Large intestine (tissue), 3 donors: ENCODE results near the gene OTOG. TPM values are rescaled to one million over a fixed set of nuclear protein-coding genes. Genes with fewer than 3 reads are reported as not detected.

Experiments used
- DNase-seq, 2 donors: peaks; one replicate each; pipeline versions ENCODE4 v3.0.0 to v3.0.0-alpha.2; 2013
- H3K27ac ChIP-seq: one replicate; pipeline ENCODE4 v1.5.1; 2013; ENCODE audit warnings: low read length
- H3K27me3 ChIP-seq: 2 replicates; pipeline ENCODE4 v1.6.1; 2013; ENCODE audit warnings: low read length; ENCODE audit not compliant: control insufficient read depth, insufficient read depth
- H3K36me3 ChIP-seq: 2 replicates; pipeline ENCODE4 v1.6.1; 2013; ENCODE audit warnings: low read length; ENCODE audit not compliant: control insufficient read depth, insufficient read depth
- H3K4me1 ChIP-seq: one replicate; pipeline ENCODE4 v1.6.1; 2013; ENCODE audit warnings: low read length; ENCODE audit not compliant: control insufficient read depth, insufficient read depth
- H3K4me3 ChIP-seq: one replicate; pipeline ENCODE4 v1.5.1; 2013; ENCODE audit warnings: low read length
- H3K9me3 ChIP-seq: one replicate; pipeline ENCODE4 v1.6.1; 2013; ENCODE audit warnings: mild to moderate bottlenecking, low read depth, low read length, moderate library complexity; ENCODE audit not compliant: control insufficient read depth
- WGBS: methylation state at CpG from one replicate; pipeline ENCODE4 v1.1.5; 2013; ENCODE audit warnings: low lambda C conversion rate; ENCODE audit not compliant: insufficient coverage; 5-methylcytosine and 5-hydroxymethylcytosine counted together
- polyA plus RNA-seq: library from polyadenylated mRNA; unstranded; fragments of 120-200 nt; gene quantifications from one replicate; pipeline ENCODE4 v1.2.1, GENCODE V29; 2013

OTOG gene
- polyA plus RNA-seq, 1 donor = 0.10 TPM

DNA sequence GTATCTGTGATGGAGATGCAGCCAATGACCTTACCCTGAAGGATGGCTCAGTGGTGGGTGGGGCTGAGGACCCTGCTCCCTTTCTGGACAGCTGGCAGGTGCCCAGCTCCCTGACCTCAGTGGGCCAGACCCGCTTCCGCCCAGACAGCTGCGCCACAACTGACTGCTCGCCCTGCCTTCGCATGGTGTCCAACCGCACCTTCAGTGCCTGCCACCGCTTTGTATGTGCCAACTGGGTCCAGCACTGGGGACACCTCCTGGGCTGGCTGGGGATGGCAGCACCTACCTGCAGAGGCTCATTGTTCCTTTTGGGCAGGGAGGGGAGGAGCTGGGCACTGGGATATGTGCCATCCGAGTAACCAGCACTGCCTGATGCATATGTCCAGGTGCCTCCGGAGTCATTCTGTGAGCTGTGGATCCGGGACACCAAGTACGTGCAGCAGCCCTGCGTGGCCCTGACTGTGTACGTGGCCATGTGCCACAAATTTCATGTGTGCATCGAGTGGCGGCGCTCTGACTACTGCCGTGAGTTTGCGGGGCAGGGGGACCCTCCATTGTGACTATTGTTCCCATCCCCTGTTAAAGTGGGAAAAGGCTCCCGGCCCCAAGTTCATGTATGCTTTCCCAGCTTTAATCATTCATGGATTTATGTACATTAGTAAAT lies 84.8 kb downstream of the OTOG start:
- no peak overlapping the region for H3K4me3 ChIP-seq
- no peak overlapping the region for H3K27ac ChIP-seq
- no peaks in the 10 kb centered on the region for H3K9me3 ChIP-seq
- H3K27me3 ChIP-seq = no peaks in the 10 kb centered on the region
- no CpG with 5 or more reads among the region's 19 CpGs for WGBS
- H3K4me1 ChIP-seq = no peaks in the 10 kb centered on the region
- DNase-seq = no peak
- no peaks in the 10 kb centered on the region for H3K36me3 ChIP-seq

DNA sequence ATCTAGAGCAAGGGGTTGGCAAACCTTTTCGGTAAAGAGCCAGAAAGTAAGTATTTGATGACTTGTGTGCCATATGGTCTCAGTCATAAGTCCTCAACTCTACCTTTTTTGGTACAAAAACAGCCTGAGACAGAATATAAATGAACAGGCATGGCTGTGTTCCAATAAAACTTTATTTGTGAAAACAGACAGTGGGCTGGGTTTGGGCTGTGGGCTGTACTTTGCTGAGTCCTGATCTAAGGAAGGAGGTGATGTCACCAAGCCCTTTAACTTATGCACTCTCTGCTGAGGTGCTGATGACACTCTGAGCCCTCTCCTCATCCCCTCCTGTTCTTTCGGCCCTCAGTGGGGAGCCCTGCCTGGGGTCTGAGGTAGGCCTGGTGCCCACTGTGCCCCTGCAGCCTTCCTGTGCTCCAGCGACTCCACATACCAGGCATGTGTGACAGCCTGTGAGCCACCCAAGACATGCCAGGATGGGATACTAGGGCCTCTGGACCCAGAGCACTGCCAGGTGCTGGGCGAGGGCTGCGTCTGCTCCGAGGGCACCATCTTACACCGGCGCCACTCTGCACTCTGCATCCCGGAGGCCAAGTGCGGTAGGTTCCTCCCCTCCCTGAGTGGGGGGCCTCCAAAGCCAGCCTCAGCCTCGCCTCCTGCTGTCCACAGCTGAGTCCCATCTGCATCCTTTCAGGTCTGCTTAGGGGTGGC lies 86.4 kb downstream of the OTOG start:
- H3K27me3 ChIP-seq = no peaks in the 10 kb centered on the region
- H3K27ac ChIP-seq = no peak overlapping the region
- H3K4me1 ChIP-seq = no peaks in the 10 kb centered on the region
- WGBS = no CpG with 5 or more reads among the region's 11 CpGs
- H3K9me3 ChIP-seq = no peaks in the 10 kb centered on the region
- no peaks in the 10 kb centered on the region for H3K36me3 ChIP-seq
- no peak for DNase-seq
- H3K4me3 ChIP-seq = no peak overlapping the region

DNA sequence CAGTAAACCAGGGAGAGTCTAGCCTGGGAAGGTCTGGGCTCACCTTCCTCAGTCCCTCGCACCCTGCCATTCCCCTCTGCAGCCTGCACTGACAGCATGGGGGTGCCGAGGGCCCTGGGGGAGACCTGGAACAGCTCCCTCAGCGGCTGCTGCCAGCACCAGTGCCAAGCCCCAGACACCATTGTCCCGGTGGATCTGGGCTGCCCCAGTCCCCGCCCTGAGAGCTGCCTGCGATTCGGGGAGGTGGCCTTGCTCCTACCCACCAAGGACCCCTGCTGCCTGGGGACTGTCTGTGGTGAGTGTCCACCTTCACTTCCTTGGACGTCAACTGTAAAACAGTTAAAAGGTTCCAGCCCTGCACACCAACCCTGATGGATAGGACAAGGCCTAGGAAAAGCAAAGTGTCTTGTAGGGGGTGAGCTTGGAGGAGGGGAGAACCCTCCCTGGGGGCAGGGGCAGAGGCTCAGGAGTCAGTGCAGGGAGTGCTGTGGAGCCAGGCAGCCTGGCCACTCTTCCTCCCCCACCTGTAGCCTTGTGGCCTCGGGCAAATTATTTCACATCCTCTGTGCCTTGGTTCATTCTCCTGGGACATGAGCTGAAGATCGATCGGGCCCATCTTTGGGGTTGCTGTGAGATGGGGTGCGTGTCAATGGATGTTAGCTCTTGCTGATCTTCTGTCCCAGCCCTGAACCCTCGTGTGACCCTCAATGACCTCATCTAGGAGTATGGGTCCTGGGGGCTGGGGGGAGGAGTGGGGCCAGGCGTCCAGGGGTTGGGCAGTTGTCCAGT lies 87.1 kb downstream of the OTOG start:
- no CpG with 5 or more reads among the region's 14 CpGs for WGBS

DNA sequence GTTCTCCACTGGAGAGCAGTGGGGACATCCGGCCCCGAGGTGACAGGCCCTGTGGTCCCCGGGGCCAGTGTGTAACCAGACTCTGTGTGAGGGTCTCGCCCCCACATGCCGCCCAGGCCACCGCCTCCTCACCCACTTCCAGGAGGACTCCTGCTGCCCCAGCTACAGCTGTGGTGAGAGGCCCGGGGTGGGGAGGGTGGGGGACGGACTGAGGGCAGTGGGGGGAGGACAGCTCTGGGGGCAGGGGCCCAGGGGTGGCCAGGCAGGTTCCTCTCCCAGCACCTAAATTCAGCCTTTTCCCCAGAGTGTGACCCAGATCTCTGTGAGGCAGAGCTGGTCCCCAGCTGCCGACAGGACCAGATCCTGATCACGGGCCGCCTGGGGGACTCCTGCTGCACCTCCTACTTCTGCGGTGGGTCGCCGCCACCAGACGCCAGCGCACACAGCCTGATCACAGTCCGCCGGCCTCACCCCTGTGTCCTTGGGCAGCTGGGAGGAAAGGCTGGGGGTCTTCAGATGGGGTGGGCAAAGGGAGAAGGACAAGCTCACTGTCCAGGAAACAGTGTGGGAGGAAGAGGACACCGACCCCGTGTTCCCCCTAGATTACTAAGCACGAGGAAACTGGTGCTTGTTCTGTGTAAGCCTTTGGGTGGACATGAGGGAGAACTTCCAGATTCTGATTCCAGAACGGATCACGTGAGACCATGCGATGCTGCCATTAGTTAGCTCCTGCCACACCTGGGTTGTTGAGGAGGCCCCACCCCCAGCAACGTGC lies 87.9 kb downstream of the OTOG start:
- WGBS = no CpG with 5 or more reads among the region's 25 CpGs
- Histone ChIP-seq H3K4me3 (no peak overlapping the region), H3K27ac (no peak overlapping the region), H3K9me3 (no peaks in the 10 kb centered on the region), H3K27me3 (no peaks in the 10 kb centered on the region), H3K4me1 (no peaks in the 10 kb centered on the region), H3K36me3 (no peaks in the 10 kb centered on the region)
- DNase-seq = no peak

More for the DNA sequence above, 87.1 kb downstream of the OTOG start:
- Histone ChIP-seq H3K4me3 (no peak overlapping the region), H3K4me1 (no peaks in the 10 kb centered on the region), H3K36me3 (no peaks in the 10 kb centered on the region), H3K27ac (no peak overlapping the region), H3K9me3 (no peaks in the 10 kb centered on the region), H3K27me3 (no peaks in the 10 kb centered on the region)
- no peak for DNase-seq

DNA sequence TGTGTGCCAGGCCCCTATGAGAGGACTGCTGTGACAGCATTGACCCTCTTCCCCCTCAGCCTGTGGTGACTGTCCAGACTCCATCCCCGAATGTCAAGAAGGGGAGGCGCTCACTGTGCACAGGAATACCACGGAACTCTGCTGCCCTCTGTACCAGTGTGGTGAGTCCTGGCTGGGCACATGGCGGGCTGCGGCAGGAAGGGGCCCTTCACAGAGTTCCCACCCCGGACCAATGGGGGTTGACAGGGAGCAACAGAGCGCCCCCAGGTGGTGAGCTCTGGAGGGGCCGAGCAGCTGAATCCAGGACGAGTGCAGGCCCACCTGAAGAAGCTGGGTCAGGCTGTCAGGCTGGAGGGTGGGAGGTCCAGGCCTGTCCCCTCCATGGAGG lies 88.5 kb downstream of the OTOG start:
- no peaks in the 10 kb centered on the region for H3K27me3 ChIP-seq
- no peak overlapping the region for H3K4me3 ChIP-seq
- no CpG with 5 or more reads among the region's 9 CpGs for WGBS
- no peak overlapping the region for H3K27ac ChIP-seq
- no peaks in the 10 kb centered on the region for H3K4me1 ChIP-seq
- no peaks in the 10 kb centered on the region for H3K36me3 ChIP-seq
- no peak for DNase-seq
- H3K9me3 ChIP-seq = no peaks in the 10 kb centered on the region

DNA sequence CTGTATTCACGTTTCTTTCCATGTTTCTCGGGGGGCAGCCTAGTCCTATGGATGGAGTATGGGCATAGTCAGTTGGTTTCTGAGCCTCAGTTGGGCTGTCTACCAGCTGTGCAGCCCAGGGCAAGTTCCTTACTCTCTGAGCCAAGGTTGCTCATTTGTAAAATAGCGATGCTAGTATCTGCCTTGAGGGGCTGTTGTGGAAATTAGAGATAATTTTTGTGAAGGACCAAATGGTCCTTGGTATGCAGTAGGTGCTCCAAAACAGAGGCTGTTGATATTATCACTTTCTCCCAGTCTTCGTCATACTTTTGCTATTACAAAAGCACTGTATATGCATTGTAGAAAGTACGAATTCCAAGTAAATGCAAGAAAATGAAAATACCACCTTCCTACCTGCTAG lies 89.7 kb downstream of the OTOG start:
- H3K27me3 ChIP-seq = no peaks in the 10 kb centered on the region
- H3K9me3 ChIP-seq = no peaks in the 10 kb centered on the region
- no CpG with 5 or more reads among the region's 5 CpGs for WGBS
- DNase-seq = no peak
- H3K4me1 ChIP-seq = no peaks in the 10 kb centered on the region
- no peaks in the 10 kb centered on the region for H3K36me3 ChIP-seq
- H3K4me3 ChIP-seq = no peak overlapping the region
- no peak overlapping the region for H3K27ac ChIP-seq

DNA sequence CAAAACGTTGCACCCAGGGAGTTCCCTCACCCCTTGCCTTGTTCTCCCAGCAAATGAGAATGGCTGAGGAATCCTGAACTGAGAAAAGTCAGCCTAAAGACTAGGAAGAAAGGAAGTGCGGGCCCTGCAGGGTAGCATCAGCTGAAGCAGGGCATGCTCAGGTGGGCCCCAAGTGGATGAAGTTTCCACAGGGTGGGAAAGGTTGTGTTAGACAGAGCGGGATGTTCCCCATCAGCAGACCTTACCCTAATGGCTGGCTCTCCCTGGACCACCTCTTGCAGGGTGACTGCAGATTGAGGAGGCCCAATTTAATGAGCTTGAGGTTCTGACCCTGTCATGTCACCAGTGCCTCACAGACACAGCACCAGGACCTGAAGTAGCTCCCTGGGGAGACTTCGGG lies 90.8 kb downstream of the OTOG start:
- Histone ChIP-seq H3K9me3 (no peaks in the 10 kb centered on the region), H3K4me3 (no peak overlapping the region), H3K4me1 (no peaks in the 10 kb centered on the region), H3K27me3 (no peaks in the 10 kb centered on the region), H3K36me3 (no peaks in the 10 kb centered on the region), H3K27ac (no peak overlapping the region)
- no peak for DNase-seq
- no CpG with 5 or more reads among the region's 4 CpGs for WGBS

DNA sequence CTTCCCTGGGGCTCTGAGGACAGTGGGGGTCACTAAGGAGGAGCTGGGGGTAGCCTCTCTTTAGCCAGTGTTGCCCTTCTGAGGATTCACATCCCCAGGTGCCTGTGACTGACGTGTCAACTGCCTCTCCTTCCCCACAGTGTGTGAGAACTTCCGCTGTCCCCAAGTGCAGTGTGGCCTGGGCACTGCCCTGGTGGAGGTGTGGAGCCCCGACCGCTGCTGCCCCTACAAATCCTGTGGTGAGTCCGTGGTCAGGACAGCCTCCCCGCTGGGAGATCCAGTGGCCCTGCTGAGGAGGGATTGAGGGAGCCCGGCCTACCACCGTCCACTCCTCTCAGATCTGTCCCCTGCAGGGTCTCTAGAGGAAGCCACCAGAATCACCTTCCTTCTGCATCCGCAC lies 91.3 kb downstream of the OTOG start:
- H3K9me3 ChIP-seq = no peaks in the 10 kb centered on the region
- DNase-seq = no peak
- no peaks in the 10 kb centered on the region for H3K4me1 ChIP-seq
- H3K4me3 ChIP-seq = no peak overlapping the region
- no peaks in the 10 kb centered on the region for H3K27me3 ChIP-seq
- WGBS = no CpG with 5 or more reads among the region's 9 CpGs
- no peaks in the 10 kb centered on the region for H3K36me3 ChIP-seq
- no peak overlapping the region for H3K27ac ChIP-seq

DNA sequence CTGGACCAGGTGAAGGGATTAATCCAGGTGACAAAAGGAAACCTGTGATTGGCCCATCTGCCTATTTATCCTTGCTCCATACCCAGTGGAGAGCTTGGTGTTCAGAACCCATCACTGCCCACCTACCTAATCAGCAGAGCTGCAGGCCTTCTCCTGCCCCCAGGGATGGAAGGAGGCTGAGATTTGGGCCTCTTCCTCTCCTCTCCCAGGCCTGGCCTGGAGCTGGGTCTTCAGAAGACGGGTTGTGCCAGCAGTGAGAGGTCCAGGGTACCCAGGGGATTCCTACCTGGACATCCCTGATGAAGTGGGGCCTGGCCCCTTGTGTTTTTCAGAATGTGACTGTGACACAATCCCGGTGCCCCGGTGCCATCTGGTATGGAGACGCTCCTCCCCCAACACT lies 92.0 kb downstream of the OTOG start:
- no CpG with 5 or more reads among the region's 4 CpGs for WGBS
- no peak for DNase-seq

DNA sequence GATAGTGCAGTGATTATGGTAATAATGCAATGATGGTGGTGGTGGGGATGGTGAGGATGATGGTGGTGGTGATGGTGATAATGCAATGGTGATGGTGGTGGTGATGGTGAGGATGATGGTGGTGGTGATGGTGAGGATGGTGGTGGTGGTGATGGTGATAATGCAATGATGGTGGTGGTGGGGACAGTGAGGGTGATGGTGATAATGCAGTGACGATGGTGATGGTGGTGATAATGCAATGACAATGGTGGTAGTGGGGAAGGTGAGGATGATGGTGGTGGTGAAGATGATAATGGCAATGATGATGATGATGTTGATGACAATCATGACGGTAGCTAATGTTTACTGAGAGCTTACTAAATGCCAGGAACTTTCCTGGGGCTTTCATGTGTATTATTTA lies 92.7 kb downstream of the OTOG start:
- Histone ChIP-seq H3K36me3 (no peaks in the 10 kb centered on the region), H3K27me3 (no peaks in the 10 kb centered on the region), H3K27ac (no peak overlapping the region), H3K9me3 (no peaks in the 10 kb centered on the region), H3K4me3 (no peak overlapping the region), H3K4me1 (no peaks in the 10 kb centered on the region)
- DNase-seq = no peak
- WGBS = no CpG with 5 or more reads among the region's 2 CpGs

More for the DNA sequence above, 92.0 kb downstream of the OTOG start:
- Histone ChIP-seq H3K36me3 (no peaks in the 10 kb centered on the region), H3K27ac (no peak overlapping the region), H3K4me3 (no peak overlapping the region), H3K27me3 (no peaks in the 10 kb centered on the region), H3K9me3 (no peaks in the 10 kb centered on the region), H3K4me1 (no peaks in the 10 kb centered on the region)
